HEK293 (cell line): ENCODE measurements around the gene SHOC2.

ENCODE experiments used
- HOXA7 ChIP-seq: sonication (generic); formaldehyde crosslinking; IDR thresholded peaks from 2 replicates; pipeline ENCODE4 v1.8.1; 2022; ENCODE audit warnings: missing genetic modification reagents, borderline replicate concordance
- KLF1 ChIP-seq: fragments of 450-650 bp; formaldehyde crosslinking; IDR thresholded peaks from 2 replicates; pipeline ENCODE4 v1.5.1; 2016; ENCODE audit warnings: missing biosample characterization, missing genetic modification characterization
- KLF16 ChIP-seq: fragments of 450-650 bp; formaldehyde crosslinking; IDR thresholded peaks from 2 replicates; pipeline ENCODE4 v1.5.1; 2017; ENCODE audit warnings: missing biosample characterization, missing genetic modification characterization
- OVOL3 ChIP-seq: fragments of 450-650 bp; formaldehyde crosslinking; IDR thresholded peaks from 2 replicates; pipeline ENCODE4 v1.5.1; 2016; ENCODE audit warnings: missing biosample characterization, missing genetic modification characterization
- REST ChIP-seq: fragments of 450-650 bp; formaldehyde crosslinking; IDR thresholded peaks from 2 replicates; pipeline ENCODE4 v1.5.1; 2016; ENCODE audit warnings: missing biosample characterization, missing genetic modification characterization
- ZNF112 ChIP-seq: fragments of 450-650 bp; formaldehyde crosslinking; IDR thresholded peaks from 2 replicates; pipeline ENCODE4 v1.5.0; 2017; ENCODE audit warnings: missing biosample characterization, missing genetic modification characterization
- ZNF501 ChIP-seq: fragments of 450-650 bp; formaldehyde crosslinking; IDR thresholded peaks from 2 replicates; pipeline ENCODE4 v1.5.1; 2016; ENCODE audit warnings: missing biosample characterization, missing genetic modification characterization
- ZNF510 ChIP-seq: fragments of 450-650 bp; formaldehyde crosslinking; IDR thresholded peaks from 2 replicates; pipeline ENCODE4 v1.5.1; 2018; ENCODE audit warnings: mild to moderate bottlenecking, missing genetic modification characterization, missing biosample characterization; ENCODE audit not compliant: insufficient replicate concordance
- ZNF677 ChIP-seq: fragments of 450-650 bp; IDR thresholded peaks from 2 replicates; pipeline ENCODE4 v1.5.0; 2018; ENCODE audit warnings: missing biosample characterization, mild to moderate bottlenecking, missing genetic modification characterization, moderate library complexity
- TF ChIP-seq, protein P1 (sequence below): fragments of 450-650 bp; formaldehyde crosslinking; IDR thresholded peaks from 2 replicates; pipeline ENCODE4 v1.5.1; 2016; ENCODE audit warnings: missing biosample characterization, missing genetic modification characterization
- TF ChIP-seq, protein P2 (sequence below): fragments of 450-650 bp; formaldehyde crosslinking; IDR thresholded peaks from 2 replicates; pipeline ENCODE4 v1.5.1; 2016; ENCODE audit warnings: missing biosample characterization, missing genetic modification characterization
- TF ChIP-seq, protein P3 (sequence below): fragments of 450-650 bp; formaldehyde crosslinking; IDR thresholded peaks from 2 replicates; pipeline ENCODE4 v1.5.1; 2016; ENCODE audit warnings: missing biosample characterization, missing genetic modification characterization
- TF ChIP-seq, protein P4 (sequence below): fragments of 450-650 bp; formaldehyde crosslinking; IDR thresholded peaks from 2 replicates; pipeline ENCODE4 v1.5.1; 2016; ENCODE audit warnings: missing biosample characterization, missing genetic modification characterization

DNA sequence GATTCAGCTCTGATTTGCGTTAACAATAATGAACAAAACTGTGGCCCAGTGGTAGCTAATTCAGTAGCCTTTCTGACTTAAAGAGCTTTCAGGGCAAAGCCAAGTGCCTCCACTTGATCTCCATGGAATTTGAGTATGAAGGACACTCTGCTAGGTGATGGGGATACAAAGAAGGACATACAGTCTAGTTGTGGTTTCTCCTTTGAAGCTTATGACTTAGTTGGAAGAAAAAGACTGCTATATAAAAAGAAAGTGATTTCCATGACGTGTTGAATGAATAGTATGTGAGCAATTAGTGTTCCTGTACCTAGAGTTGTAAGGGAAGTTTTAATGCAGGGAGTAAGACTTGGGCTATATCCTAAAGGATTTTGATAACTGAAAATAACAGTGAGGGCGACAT, 39.4 kb upstream of the SHOC2 start:
- TF ChIP-seq, protein P1, sequence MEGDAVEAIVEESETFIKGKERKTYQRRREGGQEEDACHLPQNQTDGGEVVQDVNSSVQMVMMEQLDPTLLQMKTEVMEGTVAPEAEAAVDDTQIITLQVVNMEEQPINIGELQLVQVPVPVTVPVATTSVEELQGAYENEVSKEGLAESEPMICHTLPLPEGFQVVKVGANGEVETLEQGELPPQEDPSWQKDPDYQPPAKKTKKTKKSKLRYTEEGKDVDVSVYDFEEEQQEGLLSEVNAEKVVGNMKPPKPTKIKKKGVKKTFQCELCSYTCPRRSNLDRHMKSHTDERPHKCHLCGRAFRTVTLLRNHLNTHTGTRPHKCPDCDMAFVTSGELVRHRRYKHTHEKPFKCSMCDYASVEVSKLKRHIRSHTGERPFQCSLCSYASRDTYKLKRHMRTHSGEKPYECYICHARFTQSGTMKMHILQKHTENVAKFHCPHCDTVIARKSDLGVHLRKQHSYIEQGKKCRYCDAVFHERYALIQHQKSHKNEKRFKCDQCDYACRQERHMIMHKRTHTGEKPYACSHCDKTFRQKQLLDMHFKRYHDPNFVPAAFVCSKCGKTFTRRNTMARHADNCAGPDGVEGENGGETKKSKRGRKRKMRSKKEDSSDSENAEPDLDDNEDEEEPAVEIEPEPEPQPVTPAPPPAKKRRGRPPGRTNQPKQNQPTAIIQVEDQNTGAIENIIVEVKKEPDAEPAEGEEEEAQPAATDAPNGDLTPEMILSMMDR (tag by site-specific recombination), result no peak
- TF ChIP-seq KLF1 (tag by site-specific recombination) (no peak), REST (tag by site-specific recombination) (no peak), ZNF677 (no peak), KLF16 (tag by site-specific recombination) (no peak), HOXA7 (CRISPR knock-in tag) (no peak), ZNF510 (no peak), ZNF501 (tag by site-specific recombination) (no peak), ZNF112 (tag by site-specific recombination) (no peak), OVOL3 (tag by site-specific recombination) (no peak)
- TF ChIP-seq, protein P2, sequence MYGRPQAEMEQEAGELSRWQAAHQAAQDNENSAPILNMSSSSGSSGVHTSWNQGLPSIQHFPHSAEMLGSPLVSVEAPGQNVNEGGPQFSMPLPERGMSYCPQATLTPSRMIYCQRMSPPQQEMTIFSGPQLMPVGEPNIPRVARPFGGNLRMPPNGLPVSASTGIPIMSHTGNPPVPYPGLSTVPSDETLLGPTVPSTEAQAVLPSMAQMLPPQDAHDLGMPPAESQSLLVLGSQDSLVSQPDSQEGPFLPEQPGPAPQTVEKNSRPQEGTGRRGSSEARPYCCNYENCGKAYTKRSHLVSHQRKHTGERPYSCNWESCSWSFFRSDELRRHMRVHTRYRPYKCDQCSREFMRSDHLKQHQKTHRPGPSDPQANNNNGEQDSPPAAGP, result no peak
- TF ChIP-seq, protein P3, sequence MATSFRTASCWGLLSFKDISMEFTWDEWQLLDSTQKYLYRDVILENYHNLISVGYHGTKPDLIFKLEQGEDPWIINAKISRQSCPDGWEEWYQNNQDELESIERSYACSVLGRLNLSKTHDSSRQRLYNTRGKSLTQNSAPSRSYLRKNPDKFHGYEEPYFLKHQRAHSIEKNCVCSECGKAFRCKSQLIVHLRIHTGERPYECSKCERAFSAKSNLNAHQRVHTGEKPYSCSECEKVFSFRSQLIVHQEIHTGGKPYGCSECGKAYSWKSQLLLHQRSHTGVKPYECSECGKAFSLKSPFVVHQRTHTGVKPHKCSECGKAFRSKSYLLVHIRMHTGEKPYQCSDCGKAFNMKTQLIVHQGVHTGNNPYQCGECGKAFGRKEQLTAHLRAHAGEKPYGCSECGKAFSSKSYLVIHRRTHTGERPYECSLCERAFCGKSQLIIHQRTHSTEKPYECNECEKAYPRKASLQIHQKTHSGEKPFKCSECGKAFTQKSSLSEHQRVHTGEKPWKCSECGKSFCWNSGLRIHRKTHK (tag by site-specific recombination), result no peak
- TF ChIP-seq, protein P4, sequence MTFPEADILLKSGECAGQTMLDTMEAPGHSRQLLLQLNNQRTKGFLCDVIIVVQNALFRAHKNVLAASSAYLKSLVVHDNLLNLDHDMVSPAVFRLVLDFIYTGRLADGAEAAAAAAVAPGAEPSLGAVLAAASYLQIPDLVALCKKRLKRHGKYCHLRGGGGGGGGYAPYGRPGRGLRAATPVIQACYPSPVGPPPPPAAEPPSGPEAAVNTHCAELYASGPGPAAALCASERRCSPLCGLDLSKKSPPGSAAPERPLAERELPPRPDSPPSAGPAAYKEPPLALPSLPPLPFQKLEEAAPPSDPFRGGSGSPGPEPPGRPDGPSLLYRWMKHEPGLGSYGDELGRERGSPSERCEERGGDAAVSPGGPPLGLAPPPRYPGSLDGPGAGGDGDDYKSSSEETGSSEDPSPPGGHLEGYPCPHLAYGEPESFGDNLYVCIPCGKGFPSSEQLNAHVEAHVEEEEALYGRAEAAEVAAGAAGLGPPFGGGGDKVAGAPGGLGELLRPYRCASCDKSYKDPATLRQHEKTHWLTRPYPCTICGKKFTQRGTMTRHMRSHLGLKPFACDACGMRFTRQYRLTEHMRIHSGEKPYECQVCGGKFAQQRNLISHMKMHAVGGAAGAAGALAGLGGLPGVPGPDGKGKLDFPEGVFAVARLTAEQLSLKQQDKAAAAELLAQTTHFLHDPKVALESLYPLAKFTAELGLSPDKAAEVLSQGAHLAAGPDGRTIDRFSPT (tag by site-specific recombination), result no peak
